Fibroblast of villous mesenchyme (primary cell): ENCODE data around the gene PTPRN2. TPM values are rescaled to one million over a fixed set of nuclear protein-coding genes. Genes with fewer than 3 reads are reported as not detected.

Experiments
- DNase-seq: peaks from one replicate; pipeline ENCODE4 v3.0.0-alpha.2; 2010; ENCODE audit warnings: low read depth
- H3K4me3 ChIP-seq: 2 replicates; pipeline ENCODE4 v1.5.1; 2011; ENCODE audit warnings: low read depth, mild to moderate bottlenecking, low read length
- CTCF ChIP-seq: IDR thresholded peaks from 2 replicates; pipeline ENCODE4 v1.5.1; 2012; ENCODE audit warnings: low read depth, mild to moderate bottlenecking, low read length; ENCODE audit not compliant: insufficient read depth
- total RNA-seq: library from RNA; depleted of rRNA; stranded (reverse); fragments of >200 nt; gene quantifications from 2 replicates; pipeline ENCODE4 v1.2.3, GENCODE V29; 2012

The PTPRN2 gene
- total RNA-seq, 1 donor: not detected

GRCh38 chr7:157656195-157656769 is 931.3 kb downstream of the PTPRN2 start:
- H3K4me3 ChIP-seq: no peak overlapping the region
- TF ChIP-seq CTCF: no peak
- DNase-seq: no peak

- DNase-seq: no peak
- TF ChIP-seq CTCF: no peak
- H3K4me3 ChIP-seq: no peak overlapping the region
Measured at GRCh38 chr7:157654350-157654749, 933.3 kb downstream of the PTPRN2 start.

GRCh38 chr7:157653827-157654207 is 933.8 kb downstream of the PTPRN2 start:
- no peak for DNase-seq

GRCh38 chr7:157652954-157653826 is 934.4 kb downstream of the PTPRN2 start:
- no peak overlapping the region for H3K4me3 ChIP-seq
- TF ChIP-seq CTCF: no peak
- DNase-seq: no peak

More at GRCh38 chr7:157653827-157654207, 933.8 kb downstream of the PTPRN2 start:
- TF ChIP-seq CTCF: no peak
- H3K4me3 ChIP-seq: no peak overlapping the region

- TF ChIP-seq CTCF: no peak
- no peak overlapping the region for H3K4me3 ChIP-seq
- DNase-seq: no peak
Measured at GRCh38 chr7:157652161-157652953, 935.3 kb downstream of the PTPRN2 start.

GRCh38 chr7:157651366-157652160 is 936.1 kb downstream of the PTPRN2 start:
- H3K4me3 ChIP-seq: no peak overlapping the region
- no peak for TF ChIP-seq CTCF
- DNase-seq: no peak
